WERI-Rb-1 (cell line): ENCODE data around the gene INPP5E.

Experiments
- DNase-seq: peaks from one replicate; pipeline ENCODE4 v3.0.0-alpha.2; 2020
- H3K27ac ChIP-seq: fragments of 250-450 bp; sonication (Bioruptor Pico); 2 replicates; pipeline ENCODE4 v1.5.1; 2020; ENCODE audit warnings: mild to moderate bottlenecking, moderate library complexity
- H3K27me3 ChIP-seq: fragments of 250-450 bp; sonication (Bioruptor Pico); 2 replicates; pipeline ENCODE4 v1.5.1; 2021; ENCODE audit warnings: mild to moderate bottlenecking, low read depth, moderate library complexity; ENCODE audit not compliant: insufficient read depth, severe bottlenecking
- H3K36me3 ChIP-seq: fragments of 250-450 bp; sonication (Bioruptor Pico); 2 replicates; pipeline ENCODE4 v1.5.1; 2020; ENCODE audit warnings: mild to moderate bottlenecking, moderate library complexity
- H3K4me3 ChIP-seq: 2 replicates; pipeline ENCODE4 v1.5.1; 2011; ENCODE audit warnings: low read depth, mild to moderate bottlenecking, control low read depth, low read length
- H3K9me3 ChIP-seq: fragments of 250-450 bp; sonication (Bioruptor Pico); 2 replicates; pipeline ENCODE4 v1.5.1; 2021; ENCODE audit warnings: mild to moderate bottlenecking, moderate library complexity; ENCODE audit not compliant: severe bottlenecking
- CTCF ChIP-seq: IDR thresholded peaks from 2 replicates; pipeline ENCODE4 v1.5.1; 2011; ENCODE audit warnings: low read depth, mild to moderate bottlenecking, control low read depth, inconsistent platforms, low read length

INPP5E gene

GRCh38 chr9:136416914-136417313, 22.7 kb downstream of the INPP5E start:
- no peak overlapping the region for H3K4me3 ChIP-seq
- no peaks in the 10 kb centered on the region for H3K9me3 ChIP-seq
- H3K36me3 ChIP-seq: peaks cover 81% of the 10 kb centered on the region
- H3K27me3 ChIP-seq: no peaks in the 10 kb centered on the region
- TF ChIP-seq CTCF: no peak
- no peak for DNase-seq
- no peak overlapping the region for H3K27ac ChIP-seq

- Histone ChIP-seq H3K27ac (no peak overlapping the region), H3K36me3 (peaks cover 78% of the 10 kb centered on the region), H3K27me3 (no peaks in the 10 kb centered on the region), H3K4me3 (no peak overlapping the region), H3K9me3 (no peaks in the 10 kb centered on the region)
- no peak for TF ChIP-seq CTCF
- no peak for DNase-seq
Measured at GRCh38 chr9:136416427-136416826, 23.2 kb downstream of the INPP5E start.

GRCh38 chr9:136412962-136413361, 26.7 kb downstream of the INPP5E start:
- H3K4me3 ChIP-seq: no peak overlapping the region
- peaks cover 55% of the 10 kb centered on the region for H3K36me3 ChIP-seq

GRCh38 chr9:136411378-136411777, 28.3 kb downstream of the INPP5E start:
- TF ChIP-seq CTCF: no peak

More at GRCh38 chr9:136412962-136413361, 26.7 kb downstream of the INPP5E start:
- no peak for TF ChIP-seq CTCF
- DNase-seq: no peak
- no peak overlapping the region for H3K27ac ChIP-seq
- H3K27me3 ChIP-seq: no peaks in the 10 kb centered on the region
- H3K9me3 ChIP-seq: no peaks in the 10 kb centered on the region

GRCh38 chr9:136410500-136411287, 29.0 kb downstream of the INPP5E start, which contains the start of the genes ENTR1 and PMPCA:
TSS of gene ENTR1 (minus strand) at chr9:136410614. CDS start at chr9:136410397, 217 bp downstream.
TSS of gene PMPCA (plus strand) at chr9:136410658. CDS start at chr9:136410669, 11 bp downstream.
- Histone ChIP-seq H3K27ac (peak within 1 kb of the TSS; percentile 88), H3K27me3 (no peaks in the 10 kb centered on the region), H3K9me3 (no peaks in the 10 kb centered on the region), H3K36me3 (peaks cover 59% of the 10 kb centered on the region), H3K4me3 (peak within 1 kb of the TSS; percentile 71)
- DNase-seq: peak; percentile 89
- no peak for TF ChIP-seq CTCF

More at GRCh38 chr9:136411378-136411777, 28.3 kb downstream of the INPP5E start:
- Histone ChIP-seq H3K27me3 (no peaks in the 10 kb centered on the region), H3K27ac (no peak overlapping the region), H3K9me3 (no peaks in the 10 kb centered on the region), H3K4me3 (peak overlapping the region; percentile 66), H3K36me3 (peaks cover 60% of the 10 kb centered on the region)
- no peak for DNase-seq
